HG02885 (cell line): ENCODE results near the gene GPR151.

Source experiments
- ATAC-seq: cut with Tn5 transposase; IDR thresholded peaks from one replicate; pipeline ENCODE4 v1.9.1; 2021; ENCODE audit warnings: mild to moderate bottlenecking; ENCODE audit not compliant: unreplicated experiment, poor library complexity

The GPR151 gene

DNA sequence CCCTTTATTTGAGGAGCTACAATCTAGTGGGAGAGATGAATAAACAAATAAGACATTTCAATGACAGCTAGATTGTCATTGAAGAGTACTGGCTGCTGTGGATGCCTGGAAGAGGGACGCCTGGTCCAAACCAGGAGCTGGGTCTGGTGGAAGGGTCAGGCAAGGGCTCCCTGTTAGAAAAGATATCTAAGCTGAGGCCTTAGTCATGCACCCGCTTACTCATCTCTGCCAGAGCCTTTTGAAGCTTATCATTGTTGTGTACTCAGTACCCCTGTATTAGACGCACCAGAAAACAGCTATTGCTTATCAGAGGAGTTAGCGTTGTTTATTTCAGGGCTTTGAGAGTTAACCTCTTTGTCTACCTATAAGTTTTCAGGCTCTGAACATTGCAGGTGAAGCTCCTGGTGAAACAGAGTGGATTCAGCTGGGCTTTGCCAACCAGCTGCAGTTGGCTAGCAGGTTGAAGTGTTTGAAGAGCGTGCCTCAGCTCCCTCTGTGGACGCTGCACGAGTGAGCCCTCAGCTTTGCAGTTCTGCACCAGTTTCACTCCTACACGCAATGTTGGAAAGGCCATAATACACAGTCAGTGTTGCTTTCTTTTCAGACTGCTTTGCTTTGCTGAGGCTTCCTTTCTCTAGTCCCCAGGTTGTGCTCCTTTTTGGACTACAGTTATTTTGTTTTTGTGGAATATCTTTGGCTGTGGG is 5.6 kb upstream of the GPR151 start:
- ATAC-seq: no peak

DNA sequence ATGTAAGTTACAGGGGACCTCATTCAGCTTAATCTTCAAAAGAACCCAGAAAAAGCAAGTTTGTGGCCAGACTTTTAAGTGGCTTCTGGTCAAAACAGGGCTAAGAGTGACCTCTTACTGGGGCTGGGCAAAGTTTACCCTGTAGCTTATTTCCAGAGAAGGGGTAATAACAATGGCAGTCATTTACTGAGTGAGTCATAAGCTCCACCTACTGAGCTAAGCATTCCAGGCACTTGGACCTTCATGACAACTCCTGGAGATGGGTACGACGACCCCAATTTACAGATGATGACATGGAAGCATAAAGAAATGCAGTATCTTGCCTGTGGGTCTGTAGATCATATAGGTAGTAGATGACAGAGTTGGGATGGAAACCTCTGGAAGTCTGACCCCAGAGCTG is 4.7 kb upstream of the GPR151 start:
- ATAC-seq: no peak

DNA sequence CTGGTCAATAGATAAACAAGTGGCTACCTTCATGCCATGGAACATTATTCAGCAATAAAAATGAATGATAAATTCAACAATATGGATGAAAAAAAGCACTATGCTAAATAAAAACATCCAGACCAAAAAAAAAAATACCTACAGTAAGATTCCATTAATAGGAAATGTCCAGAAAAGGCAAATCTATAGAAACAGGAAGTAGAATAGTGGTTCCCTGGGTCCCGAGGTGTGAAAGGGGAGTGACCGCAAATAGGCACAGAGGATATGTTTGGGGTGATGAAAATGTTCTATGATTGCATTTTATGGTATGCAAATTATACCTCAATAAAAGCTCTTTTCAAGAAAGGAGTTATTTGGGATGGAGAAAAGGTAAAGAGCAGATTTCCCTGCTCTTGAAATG is 3.6 kb upstream of the GPR151 start:
- ATAC-seq: no peak

DNA sequence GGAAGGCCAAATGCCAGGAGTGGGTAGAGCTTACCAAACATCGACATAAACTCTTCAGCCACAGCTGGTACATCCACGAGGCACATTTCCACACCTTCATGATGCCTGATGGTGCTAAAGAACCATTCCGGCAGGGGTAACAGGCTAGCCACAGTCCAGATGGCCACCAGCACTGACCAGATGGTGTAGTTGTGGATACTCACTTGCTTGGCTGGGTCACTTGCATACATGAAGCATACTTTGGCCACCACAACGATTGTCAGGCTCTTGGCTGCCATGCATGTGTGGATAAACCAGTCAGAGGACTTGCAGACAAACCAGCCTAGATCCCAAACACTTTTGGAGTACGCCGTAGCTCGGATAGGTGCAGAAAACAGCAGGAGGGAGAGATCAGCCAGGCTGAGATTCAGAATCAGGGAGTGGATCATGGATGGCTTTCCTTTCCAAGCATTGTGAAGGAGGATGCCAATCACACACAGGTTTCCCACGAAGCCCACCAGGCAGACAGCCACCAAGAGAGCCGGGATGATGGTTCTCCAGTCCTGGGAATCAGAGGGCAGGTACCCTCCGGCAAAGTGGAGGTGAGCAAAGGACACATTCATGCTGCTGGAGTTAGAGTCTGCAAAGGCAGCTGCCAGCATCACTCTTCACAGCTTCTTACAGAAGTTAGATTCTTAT is 378 bp downstream of the GPR151 start:
- no peak for ATAC-seq

DNA sequence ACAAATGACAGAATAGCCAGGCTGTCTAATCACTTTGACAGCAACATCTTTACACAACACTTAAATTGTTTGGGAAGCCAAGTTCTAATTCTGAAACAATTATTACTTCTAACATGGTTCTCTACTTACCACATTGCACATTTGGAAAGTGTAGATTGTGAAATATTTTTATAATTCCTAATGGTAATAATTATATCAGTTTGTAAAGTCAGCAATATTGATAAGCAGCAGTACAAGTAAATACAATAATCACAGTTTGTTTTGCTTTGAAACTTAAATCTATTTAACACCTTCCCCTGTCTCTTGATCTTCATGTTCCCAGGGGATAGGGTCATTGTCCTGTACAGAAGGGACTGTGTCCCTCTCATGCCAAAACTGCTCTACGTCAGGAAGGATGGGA is 1.4 kb downstream of the GPR151 start:
- ATAC-seq: no peak

DNA sequence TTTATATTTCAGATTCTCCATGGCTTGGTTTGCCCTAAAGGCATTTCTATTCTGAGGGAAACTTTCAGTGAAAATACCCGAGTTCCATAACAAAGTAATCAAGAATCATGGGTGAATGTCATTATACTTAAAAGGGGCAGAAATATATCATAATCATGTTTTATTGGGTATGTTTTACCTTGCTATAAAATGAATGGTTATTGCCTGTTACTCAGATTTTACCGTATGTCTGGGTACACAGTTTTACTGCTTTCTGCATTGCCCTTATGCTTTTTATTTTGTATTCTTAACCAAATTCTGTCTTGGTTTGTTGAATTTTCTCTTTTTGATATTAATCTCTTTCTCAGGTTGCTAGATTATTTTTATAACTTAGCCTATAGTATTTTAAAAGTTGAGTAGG is 2.5 kb downstream of the GPR151 start:
- no peak for ATAC-seq

DNA sequence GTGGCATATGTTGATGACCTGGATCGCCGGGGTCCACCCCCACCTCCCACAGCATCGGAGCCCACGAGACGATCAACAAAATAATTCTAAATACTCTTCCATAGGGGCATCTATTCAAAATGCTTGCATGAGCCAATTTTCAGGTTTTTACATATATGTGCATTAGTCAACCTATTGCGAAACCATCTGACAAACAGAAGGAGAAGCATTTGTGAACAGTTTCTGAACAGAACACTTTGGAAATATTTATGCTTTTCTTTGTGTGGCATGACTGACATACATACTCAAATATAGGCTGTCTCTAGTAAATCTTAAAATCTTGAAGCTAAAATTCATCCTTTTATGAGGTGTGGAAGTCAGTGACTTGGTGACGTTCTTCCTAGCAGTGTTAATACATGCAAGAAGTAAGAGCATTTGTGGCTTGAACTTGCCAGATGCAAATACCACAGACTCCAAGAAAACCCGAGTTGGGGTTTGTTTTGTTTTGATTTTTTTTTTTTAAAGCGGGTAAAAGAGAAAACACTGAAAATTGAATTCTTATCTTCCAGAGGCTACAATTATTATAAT is 5.3 kb downstream of the GPR151 start:
- no peak for ATAC-seq

DNA sequence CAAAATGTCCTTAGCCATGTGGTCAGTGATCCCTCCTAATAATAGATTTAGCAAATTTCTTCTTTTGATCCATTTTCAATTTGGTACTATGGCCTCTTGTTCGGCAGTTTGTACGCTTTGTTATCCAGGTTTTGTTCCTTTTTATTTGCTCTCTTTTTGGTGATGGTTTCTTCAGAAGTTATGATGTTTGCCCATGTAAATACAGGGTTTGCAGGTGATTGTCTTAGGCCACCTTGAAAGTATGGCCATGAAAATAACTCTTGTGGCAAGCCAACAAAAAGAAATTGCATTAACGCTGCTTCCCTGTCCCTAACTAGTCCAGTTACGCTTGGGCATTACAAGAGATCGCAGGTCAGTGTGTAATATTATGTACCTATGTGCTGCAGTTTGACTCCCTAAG is 8.6 kb downstream of the GPR151 start:
- ATAC-seq: no peak

DNA sequence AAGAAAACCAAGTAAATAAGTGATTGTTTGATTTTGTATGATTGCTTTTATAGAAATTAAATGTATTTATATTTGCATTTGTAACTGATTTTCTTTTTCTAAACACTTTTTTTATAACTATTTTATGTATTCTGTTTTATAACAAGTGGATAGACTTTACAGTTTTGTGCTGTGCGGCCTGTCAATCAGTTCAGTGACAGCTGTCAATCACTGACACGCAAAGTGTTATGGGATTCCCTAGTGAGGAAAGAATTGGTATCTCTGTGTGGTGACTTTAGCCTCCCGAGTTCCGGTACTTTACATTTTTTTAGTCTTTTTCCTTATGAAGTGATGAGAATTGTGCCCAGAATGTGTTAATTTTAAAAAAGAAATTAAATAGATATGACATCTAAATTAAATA is 16.3 kb downstream of the GPR151 start:
- ATAC-seq: no peak

DNA sequence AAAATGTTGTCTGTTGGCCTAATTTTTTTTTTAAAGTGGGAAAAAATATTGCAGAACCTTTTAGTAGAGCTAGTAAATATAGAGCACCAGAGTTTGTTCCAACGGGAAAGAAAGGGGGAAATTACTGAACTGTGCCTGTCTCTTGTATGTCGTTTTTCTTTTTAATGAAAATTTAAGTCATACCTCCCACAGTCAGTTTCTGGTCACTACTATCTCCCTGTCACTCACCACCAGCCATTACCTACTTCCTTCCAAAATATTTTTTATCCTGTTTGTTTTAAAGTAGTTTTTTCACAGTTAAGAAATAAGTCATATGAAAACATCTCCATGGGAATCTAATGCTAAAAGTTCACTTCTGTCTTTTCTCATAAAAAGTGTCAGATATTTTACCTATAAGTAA is 21.3 kb downstream of the GPR151 start:
- no peak for ATAC-seq

DNA sequence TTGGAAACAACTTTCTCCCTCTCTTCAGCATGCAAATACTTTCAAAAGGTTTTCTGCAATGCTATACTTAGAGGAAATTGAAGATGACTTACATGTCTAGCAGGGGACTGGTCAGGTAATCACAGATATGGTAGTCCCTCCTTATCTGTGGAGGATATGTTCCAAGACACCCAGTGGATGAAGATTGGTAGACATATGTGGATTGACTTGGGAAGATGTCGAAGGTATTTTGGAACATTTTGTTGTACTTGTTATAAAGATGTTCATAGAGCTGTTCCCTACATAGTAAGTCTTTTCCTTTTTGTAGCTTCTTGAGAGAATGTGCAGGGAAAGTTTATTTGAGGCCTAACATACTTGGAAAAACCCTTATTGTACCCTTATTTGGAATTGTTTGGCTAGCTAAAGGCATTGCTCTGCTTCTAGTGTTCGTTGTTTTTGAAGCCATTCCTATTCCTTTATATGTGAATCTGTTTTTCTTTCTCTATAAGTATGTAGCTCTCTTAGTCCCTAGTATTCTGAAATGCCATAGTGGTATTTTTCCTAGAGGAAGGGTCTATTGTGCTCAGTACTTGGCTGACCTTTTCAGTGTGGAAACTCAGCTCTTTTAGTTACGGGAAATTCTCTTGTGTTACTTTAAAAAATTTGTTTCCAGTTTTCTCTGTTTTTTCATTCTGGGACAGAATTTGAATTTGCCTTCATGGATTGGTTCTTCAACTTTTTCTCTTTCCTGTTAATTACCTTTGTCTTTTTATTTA is 25.7 kb downstream of the GPR151 start:
- no peak for ATAC-seq

DNA sequence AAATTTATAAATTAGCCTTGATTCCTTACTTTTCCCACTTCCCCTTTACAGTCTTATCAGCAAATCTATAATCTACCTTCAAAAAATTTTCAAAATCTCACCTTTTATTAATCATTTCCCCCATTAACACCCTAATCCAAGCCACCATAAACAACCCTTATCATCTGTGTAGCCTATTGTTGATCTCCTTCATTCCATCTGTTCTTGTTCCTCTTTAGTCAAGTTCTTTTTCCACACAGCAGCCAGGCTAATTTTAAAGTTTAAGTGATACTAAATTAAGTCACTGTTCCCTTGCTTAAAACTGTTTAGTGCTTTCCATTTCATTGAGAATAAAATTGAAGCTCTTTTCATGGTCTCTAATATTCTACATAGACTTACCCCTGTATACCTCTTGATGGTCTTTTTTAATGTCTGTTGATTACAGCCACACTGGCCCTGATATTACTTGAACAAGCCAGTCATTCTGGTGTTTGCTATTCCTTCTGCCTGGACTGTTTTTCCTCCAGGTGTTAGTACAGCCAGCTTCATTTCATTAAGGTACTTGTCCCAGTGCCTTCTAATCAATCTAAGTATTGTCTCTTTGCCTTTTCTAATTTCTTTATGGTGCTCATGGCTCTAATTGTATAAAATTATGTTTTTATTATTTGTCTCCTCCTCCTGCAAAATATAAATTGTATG is 31.1 kb downstream of the GPR151 start:
- ATAC-seq: no peak

DNA sequence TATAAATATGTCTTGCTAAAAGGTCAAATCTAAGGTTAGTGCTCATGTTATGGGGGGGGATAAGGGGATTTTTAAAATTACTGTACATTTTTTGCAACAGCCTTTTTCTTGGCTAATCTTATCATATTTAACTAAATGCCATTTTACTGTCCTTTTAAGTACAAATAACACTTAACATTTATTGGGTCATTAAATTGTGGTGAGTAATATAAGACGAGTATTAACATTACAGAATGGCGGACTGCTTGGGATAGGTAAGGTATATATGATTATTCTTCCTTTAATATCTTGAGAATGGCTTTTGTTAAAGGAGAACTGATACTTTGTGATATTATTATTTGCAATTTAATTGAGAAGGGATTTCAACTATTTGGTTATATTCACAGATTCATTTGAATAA is 33.2 kb downstream of the GPR151 start:
- ATAC-seq: no peak

DNA sequence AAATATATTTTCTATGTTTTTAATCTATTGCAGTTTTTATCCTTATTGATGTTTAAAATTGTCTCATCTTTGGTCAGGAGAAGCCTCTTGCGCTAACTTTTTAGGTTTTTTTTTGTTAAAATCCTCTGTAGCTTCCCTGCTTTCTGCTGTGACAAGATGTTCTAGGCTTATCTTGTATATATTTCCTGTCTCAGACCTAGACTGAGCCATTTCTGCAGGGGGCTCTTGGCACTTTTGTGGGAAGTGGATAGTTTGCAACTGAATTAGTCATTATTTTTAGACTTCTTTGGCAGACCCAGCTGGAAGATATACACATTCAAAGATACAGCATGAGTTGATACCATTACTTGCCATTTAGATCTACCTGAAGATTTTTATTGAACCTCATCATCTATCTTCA is 40.1 kb downstream of the GPR151 start:
- no peak for ATAC-seq

DNA sequence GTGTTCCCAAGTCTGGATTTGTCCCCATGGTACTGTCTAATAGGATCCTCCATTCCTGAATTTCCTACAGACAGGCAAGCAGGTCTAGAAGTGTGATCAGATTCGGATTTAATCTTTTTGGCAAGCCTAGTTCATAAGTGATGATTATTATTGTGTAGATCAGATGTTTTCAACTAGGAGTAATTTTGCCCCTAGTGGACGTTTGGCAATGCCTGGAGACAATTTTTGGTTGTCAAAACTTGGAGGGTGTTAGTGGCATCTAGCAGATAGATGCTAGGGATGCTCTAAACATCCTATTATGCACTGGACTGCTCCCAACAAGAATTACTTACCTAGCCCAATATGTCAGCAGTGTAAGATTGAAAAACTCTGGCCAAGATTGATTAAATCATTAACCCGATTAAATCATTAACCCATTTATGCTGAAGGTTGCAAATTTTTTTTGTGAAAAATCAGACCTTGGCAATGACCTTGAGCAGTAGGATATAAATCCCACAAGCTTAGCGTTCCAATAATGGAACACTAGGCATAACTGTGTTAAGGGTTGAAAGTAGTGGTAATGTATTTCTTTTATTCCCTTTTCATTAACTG is 40.7 kb downstream of the GPR151 start:
- no peak for ATAC-seq

DNA sequence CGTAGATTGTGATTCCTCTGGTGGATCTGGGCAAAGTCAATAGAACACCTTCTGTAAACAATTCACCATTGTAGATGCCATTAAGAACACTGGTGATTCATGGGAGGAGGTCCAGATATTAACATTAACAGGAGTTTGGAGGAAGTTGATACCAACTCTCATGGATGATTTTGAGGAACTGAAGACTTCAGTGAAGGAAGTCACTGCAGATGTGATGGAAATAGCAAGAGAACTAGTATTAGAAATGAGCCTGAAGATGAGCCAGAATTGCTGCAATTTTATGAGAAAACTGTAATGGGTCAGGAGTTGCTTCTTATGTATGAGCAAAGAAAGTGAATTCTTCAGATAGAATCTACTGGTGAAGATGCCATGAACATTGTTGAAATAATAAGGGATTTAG is 41.9 kb downstream of the GPR151 start:
- ATAC-seq: no peak

DNA sequence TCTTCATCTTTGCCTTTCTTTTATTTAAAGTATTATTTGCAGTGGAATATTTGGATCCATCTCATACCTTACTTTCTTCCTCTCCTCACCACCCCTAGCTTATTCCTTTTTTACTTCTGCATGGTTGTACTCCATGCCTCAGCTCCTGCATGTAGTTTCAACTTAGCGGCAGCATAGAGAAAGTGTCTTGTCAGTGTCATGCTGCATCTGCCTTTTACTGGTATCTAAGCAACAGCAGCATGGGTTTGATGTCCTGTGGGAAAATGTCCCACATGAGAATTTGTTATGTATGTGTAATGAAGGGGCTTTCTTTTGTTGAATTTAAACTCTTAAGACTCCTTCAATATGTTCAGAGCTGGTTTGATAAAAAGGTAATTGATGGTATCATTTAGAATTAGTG is 48.2 kb downstream of the GPR151 start:
- ATAC-seq: no peak

DNA sequence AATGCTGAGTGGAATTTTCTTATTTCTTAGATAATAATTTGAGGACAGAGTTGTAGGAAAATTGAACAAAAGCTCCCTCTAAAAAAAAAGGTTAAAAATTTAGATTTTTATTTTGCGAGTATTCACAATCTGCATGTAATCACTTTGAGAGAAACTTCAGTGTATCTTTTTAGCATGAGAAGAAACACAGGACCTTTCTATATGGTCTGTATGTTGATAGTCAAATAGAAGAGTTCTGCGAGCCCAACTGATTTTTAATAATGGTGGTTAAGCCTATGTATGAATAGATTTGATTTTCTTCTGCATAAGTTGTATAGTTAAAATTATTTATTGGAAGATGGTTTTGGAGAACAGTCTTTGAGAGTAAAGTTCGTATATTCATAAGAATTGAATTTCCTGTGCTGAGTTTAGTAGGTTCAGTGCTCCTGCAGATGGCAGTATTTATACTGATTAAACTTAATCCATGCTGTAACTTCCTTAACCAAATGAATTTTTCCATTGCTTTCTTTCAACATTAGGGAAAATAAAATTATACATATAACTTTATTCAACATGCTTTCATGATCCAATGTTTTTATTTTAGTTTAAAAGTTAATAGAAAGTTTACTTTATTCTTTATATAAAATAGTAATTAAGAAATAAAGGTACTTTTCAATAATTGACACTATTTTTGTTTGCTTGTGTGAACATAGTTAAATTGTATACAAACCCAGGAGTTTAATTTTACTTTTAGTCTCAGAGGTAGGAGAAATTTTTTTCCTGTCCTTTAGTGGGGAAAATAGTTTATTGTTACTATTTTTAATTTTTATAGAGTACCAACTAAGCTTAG is 49.3 kb downstream of the GPR151 start:
- ATAC-seq: no peak

DNA sequence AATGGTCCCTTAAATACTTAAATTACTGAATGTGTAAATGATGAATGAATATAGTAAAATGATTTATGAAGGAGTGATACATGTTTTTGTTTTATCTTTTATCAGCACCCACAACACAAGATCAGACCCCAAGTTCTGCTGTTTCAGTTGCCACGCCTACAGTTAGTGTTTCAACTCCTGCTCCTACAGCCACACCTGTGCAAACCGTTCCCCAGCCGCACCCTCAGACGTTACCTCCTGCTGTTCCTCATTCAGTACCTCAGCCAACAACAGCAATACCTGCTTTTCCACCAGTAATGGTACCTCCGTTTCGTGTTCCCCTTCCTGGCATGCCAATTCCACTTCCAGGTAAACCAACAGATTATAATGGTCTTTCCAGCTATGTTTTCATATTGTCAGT is 52.5 kb downstream of the GPR151 start:
- no peak for ATAC-seq
